ENCODE results near the gene EN1. TPM values are rescaled to one million over a fixed set of nuclear protein-coding genes. Genes with fewer than 3 reads are reported as not detected.

EN1 gene
- total RNA-seq, 1 donor from 2014 or later = not detected

- no peak for TF ChIP-seq CTCF (conservative IDR thresholded peaks at IDR 0.05; ENCODE audit: low read depth, low read length)
These were observed 13.8 kb upstream of the EN1 start for GRCh38 chr2:118861242-118861641.

DNA sequence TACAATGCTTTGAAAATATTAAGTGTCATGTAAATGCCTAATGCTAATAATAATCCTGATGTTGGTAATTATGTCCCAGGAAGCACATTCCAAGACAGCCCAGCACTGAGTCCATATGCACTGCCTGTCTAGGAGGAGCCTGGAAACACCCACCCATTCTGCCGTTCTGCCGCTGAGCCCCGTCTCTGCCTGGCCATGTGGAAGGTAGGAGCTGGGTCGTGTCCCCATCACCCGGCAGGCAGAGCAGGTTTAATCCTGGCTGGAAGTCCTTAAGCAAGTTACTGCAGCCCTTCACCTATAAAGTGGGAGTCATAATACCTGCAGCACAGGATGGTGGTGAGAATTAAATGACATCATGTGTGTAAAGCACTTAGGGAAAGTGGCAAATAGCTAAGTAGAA, 13.1 kb upstream of the EN1 start:
- DNase-seq (ENCODE audit: low read depth) = no peak
- no peak for TF ChIP-seq CTCF (conservative IDR thresholded peaks at IDR 0.05; ENCODE audit: low read depth, low read length)
- H3K4me3 ChIP-seq (ENCODE audit: low read depth, low read length) = no peak overlapping the region

More at GRCh38 chr2:118861242-118861641, 13.8 kb upstream of the EN1 start:
- H3K4me3 ChIP-seq (ENCODE audit: low read depth, low read length) = no peak overlapping the region
- DNase-seq (ENCODE audit: low read depth) = no peak

DNA sequence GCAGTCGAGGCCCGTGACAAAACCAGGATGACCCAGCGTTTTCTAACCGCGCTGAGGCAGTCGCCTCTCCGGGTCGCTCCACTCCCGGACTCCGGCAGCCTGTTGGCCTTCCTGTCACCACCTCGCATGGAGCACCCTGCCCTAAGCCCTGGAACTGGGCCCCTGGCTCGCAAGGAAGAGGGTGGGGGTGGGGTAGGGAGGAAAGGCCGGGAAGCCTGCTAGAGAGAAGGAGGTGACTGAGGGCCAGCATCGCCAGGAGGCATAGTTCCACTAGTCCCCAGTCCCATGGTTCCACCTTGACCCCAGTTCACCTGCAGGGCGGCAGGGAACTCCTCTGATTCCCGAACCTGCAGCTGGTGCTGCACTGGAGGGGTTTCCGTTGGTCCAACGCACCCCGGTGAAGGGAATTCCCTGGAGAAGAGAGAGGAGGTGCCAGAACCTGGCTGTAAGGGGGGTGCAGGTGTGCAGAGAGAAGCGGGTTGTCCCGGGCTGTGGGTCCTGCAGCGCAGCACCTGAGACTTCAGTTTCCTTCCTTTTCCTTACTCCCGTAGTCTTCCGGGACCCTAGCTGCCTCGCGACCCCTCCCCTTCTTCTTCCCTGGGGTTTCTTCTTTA, 11.8 kb upstream of the EN1 start:
- no peak for DNase-seq (ENCODE audit: low read depth)
- no peak overlapping the region for H3K4me3 ChIP-seq (ENCODE audit: low read depth, low read length)
- no peak for TF ChIP-seq CTCF (conservative IDR thresholded peaks at IDR 0.05; ENCODE audit: low read depth, low read length)

GRCh38 chr2:118858485-118859156, 11.2 kb upstream of the EN1 start:
- no peak for DNase-seq (ENCODE audit: low read depth)
- no peak overlapping the region for H3K4me3 ChIP-seq (ENCODE audit: low read depth, low read length)
- TF ChIP-seq CTCF (conservative IDR thresholded peaks at IDR 0.05; ENCODE audit: low read depth, low read length) = no peak

DNA sequence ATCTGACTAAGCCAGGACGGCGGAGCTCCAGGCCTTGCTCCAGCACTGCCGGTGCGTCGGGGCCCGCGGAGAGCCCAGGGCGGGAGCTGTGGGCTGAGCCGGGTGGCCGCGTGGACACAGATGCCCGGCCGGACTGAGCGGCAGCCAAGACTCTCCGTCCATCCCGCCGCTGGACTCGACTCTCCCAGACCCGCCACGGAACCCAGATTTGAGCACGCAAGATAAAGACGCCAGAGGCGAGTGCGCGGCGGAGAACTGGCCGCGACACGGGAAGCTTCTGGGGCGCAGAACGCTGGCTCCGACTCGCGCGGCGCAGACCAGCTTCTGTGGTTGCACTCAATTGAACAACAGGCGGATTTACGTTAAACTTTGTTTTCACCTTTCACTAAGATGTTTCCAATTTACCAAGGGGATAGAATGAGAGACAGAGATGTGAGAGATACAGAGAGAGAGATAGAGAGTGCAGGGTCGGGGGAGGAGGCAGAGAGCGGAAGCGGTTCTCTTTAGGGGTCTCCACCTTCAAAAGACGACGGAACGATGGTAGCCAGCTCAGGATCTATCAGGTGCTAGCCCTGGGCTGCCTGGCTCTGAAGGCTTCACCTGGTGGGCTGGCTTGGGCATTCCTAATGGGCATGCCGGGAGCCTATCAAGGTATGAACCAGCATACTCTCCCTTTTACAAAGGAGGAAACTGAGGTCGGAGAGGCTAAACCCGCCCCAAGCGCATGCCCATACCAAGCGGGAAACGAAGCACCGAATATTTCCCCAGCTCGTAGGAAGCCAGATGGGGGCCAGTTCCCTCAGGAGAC, 10.4 kb upstream of the EN1 start:
- no peak for DNase-seq (ENCODE audit: low read depth)
- no peak overlapping the region for H3K4me3 ChIP-seq (ENCODE audit: low read depth, low read length)
- TF ChIP-seq CTCF (conservative IDR thresholded peaks at IDR 0.05; ENCODE audit: low read depth, low read length) = no peak

GRCh38 chr2:118856978-118857676, 9.7 kb upstream of the EN1 start:
- DNase-seq (ENCODE audit: low read depth) = no peak
- TF ChIP-seq CTCF (conservative IDR thresholded peaks at IDR 0.05; ENCODE audit: low read depth, low read length) = no peak

More at GRCh38 chr2:118856978-118857676, 9.7 kb upstream of the EN1 start:
- no peak overlapping the region for H3K4me3 ChIP-seq (ENCODE audit: low read depth, low read length)
